Measurements from ENCODE around the gene MROH9.

GRCh38 chr1:171087896-171088295 is 152.6 kb downstream of the MROH9 start:
- TF ChIP-seq, protein P1, sequence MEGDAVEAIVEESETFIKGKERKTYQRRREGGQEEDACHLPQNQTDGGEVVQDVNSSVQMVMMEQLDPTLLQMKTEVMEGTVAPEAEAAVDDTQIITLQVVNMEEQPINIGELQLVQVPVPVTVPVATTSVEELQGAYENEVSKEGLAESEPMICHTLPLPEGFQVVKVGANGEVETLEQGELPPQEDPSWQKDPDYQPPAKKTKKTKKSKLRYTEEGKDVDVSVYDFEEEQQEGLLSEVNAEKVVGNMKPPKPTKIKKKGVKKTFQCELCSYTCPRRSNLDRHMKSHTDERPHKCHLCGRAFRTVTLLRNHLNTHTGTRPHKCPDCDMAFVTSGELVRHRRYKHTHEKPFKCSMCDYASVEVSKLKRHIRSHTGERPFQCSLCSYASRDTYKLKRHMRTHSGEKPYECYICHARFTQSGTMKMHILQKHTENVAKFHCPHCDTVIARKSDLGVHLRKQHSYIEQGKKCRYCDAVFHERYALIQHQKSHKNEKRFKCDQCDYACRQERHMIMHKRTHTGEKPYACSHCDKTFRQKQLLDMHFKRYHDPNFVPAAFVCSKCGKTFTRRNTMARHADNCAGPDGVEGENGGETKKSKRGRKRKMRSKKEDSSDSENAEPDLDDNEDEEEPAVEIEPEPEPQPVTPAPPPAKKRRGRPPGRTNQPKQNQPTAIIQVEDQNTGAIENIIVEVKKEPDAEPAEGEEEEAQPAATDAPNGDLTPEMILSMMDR (conservative IDR thresholded peaks at IDR 0.05; ENCODE audit: low read depth in 2 of 2), result no peak
- no peak for TF ChIP-seq POLR2AphosphoS5 (IDR thresholded peaks at IDR 0.05; ENCODE audit: low read depth)
- no peak for TF ChIP-seq EZH2 (IDR thresholded peaks at IDR 0.05; ENCODE audit: low read depth, unreplicated experiment)
- no peak for TF ChIP-seq EZH2phosphoT487 (IDR thresholded peaks at IDR 0.05; ENCODE audit: unreplicated experiment)
- no peak for TF ChIP-seq JUNB (IDR thresholded peaks at IDR 0.05; ENCODE audit: unreplicated experiment)
- TF ChIP-seq ZNF462 (CRISPR knock-in tag; IDR thresholded peaks at IDR 0.05), result no peak
- TF ChIP-seq REST (IDR thresholded peaks at IDR 0.05; ENCODE audit: unreplicated experiment), result no peak

Measured in GM23338 (cell line).